Lower leg skin (tissue), 3 donors: ENCODE data around the gene OR1F1.
"Not testable (repeated sequence)": the region's sequence is repeated elsewhere in the genome, so short reads cannot be mapped to it uniquely, and the experiment has no call there.

Source experiments
- POLR2A ChIP-seq, 2 donors: fragments of 450-650 bp; IDR thresholded peaks; one replicate each; pipeline ENCODE4 v1.6.1; 2016 to 2017; ENCODE audit warnings: antibody characterized with exemption in 2 of 2, mild to moderate bottlenecking in 1 of 2, moderate library complexity in 1 of 2
- TF ChIP-seq, protein P1 (sequence below), 3 donors: fragments of 450-650 bp; IDR thresholded peaks; one replicate each; pipeline ENCODE4 v1.5.1; 2016; ENCODE audit warnings: antibody characterized with exemption in 3 of 3, mild to moderate bottlenecking in 3 of 3, moderate library complexity in 2 of 3

GRCh38 chr16:3139561-3139960, 48.4 kb upstream of the OR1F1 start:
- TF ChIP-seq, protein P1, sequence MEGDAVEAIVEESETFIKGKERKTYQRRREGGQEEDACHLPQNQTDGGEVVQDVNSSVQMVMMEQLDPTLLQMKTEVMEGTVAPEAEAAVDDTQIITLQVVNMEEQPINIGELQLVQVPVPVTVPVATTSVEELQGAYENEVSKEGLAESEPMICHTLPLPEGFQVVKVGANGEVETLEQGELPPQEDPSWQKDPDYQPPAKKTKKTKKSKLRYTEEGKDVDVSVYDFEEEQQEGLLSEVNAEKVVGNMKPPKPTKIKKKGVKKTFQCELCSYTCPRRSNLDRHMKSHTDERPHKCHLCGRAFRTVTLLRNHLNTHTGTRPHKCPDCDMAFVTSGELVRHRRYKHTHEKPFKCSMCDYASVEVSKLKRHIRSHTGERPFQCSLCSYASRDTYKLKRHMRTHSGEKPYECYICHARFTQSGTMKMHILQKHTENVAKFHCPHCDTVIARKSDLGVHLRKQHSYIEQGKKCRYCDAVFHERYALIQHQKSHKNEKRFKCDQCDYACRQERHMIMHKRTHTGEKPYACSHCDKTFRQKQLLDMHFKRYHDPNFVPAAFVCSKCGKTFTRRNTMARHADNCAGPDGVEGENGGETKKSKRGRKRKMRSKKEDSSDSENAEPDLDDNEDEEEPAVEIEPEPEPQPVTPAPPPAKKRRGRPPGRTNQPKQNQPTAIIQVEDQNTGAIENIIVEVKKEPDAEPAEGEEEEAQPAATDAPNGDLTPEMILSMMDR (IDR thresholded peaks at IDR 0.05) = not testable (repeated sequence)
- TF ChIP-seq POLR2A (IDR thresholded peaks at IDR 0.05) = not testable (repeated sequence)
